Measurements from ENCODE around the gene CADPS.

DNA sequence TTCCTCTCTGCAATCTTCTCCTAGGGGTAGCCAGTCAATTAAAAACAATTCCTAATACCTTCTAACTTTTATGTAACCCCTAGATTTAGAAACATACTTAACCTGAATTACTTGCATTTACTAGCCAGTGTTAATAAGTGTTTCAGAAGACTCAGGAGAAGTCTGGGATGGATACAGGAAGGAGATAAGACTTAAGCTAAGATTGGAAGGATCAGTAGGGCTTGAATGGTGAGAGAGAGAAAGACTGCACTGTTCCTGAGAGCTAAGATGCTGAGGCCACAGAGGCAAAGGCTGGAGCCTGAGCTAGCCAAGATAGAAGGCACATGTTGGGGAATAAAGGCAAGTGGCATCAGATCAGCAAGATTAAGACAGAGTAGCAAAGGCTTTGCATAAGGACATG lies 30.1 kb upstream of the CADPS start:
- TF ChIP-seq, protein P1, sequence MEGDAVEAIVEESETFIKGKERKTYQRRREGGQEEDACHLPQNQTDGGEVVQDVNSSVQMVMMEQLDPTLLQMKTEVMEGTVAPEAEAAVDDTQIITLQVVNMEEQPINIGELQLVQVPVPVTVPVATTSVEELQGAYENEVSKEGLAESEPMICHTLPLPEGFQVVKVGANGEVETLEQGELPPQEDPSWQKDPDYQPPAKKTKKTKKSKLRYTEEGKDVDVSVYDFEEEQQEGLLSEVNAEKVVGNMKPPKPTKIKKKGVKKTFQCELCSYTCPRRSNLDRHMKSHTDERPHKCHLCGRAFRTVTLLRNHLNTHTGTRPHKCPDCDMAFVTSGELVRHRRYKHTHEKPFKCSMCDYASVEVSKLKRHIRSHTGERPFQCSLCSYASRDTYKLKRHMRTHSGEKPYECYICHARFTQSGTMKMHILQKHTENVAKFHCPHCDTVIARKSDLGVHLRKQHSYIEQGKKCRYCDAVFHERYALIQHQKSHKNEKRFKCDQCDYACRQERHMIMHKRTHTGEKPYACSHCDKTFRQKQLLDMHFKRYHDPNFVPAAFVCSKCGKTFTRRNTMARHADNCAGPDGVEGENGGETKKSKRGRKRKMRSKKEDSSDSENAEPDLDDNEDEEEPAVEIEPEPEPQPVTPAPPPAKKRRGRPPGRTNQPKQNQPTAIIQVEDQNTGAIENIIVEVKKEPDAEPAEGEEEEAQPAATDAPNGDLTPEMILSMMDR (IDR thresholded peaks at IDR 0.05), result no peak
- no peak for TF ChIP-seq POLR2A (IDR thresholded peaks at IDR 0.05)
